Measurements from ENCODE around the gene CADM1. TPM values are rescaled to one million over a fixed set of nuclear protein-coding genes. Genes with fewer than 3 reads are reported as not detected.

The CADM1 gene
- total and polyA plus RNA-seq, 2 donors from 2014 or later, result 24.0 to 33.5 TPM

DNA sequence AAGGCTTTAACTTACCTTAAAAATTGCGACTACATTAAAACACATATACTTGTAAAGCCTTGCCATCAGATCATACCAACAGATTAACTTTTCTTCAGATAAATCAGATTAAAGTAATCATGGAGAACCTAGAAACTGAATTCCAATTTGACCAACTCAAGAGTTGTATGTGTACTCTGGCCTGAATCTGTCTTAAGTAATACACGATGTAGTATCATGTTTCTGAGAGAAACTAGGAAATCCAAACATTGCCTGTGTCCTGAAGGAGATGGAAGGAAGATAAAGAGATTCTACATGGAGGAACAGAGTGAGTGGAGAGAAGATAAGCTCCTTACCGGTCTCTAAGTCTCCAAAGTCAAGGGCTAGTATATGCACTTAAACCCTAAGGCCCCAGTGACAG is 162.1 kb downstream of the CADM1 start:
- intact Hi-C loops (cut with DNase I), result no loop called here
- H3K9ac ChIP-seq (ENCODE audit: low read length in 3 of 3), result no peak overlapping the region
- H3K4me1 ChIP-seq (ENCODE audit: control insufficient read depth in 2 of 3, insufficient read depth in 2 of 3, low read depth in 1 of 3, low read length in 3 of 3), result no peaks in the 10 kb centered on the region
- no peaks in the 10 kb centered on the region for H3K27me3 ChIP-seq (ENCODE audit: control insufficient read depth, insufficient read depth, low read length)
- FAIRE-seq (no peak), DNase-seq (no peak)
- H3K27ac ChIP-seq (ENCODE audit: low read depth in 2 of 2, low read length in 2 of 2), result no peak overlapping the region
- no peaks in the 10 kb centered on the region for H3K9me3 ChIP-seq (ENCODE audit: control insufficient read depth in 2 of 3, insufficient read depth in 1 of 3, low read length in 3 of 3)
- TF ChIP-seq, protein P1, sequence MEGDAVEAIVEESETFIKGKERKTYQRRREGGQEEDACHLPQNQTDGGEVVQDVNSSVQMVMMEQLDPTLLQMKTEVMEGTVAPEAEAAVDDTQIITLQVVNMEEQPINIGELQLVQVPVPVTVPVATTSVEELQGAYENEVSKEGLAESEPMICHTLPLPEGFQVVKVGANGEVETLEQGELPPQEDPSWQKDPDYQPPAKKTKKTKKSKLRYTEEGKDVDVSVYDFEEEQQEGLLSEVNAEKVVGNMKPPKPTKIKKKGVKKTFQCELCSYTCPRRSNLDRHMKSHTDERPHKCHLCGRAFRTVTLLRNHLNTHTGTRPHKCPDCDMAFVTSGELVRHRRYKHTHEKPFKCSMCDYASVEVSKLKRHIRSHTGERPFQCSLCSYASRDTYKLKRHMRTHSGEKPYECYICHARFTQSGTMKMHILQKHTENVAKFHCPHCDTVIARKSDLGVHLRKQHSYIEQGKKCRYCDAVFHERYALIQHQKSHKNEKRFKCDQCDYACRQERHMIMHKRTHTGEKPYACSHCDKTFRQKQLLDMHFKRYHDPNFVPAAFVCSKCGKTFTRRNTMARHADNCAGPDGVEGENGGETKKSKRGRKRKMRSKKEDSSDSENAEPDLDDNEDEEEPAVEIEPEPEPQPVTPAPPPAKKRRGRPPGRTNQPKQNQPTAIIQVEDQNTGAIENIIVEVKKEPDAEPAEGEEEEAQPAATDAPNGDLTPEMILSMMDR (IDR thresholded peaks at IDR 0.05; ENCODE audit: borderline replicate concordance, extremely low read depth, insufficient read depth), result no peak
- no peak overlapping the region for H3K4me3 ChIP-seq (ENCODE audit: low read length in 3 of 3)
- H3K36me3 ChIP-seq (ENCODE audit: control insufficient read depth in 2 of 3, insufficient read depth in 3 of 3, low read length in 3 of 3), result no peaks in the 10 kb centered on the region

DNA sequence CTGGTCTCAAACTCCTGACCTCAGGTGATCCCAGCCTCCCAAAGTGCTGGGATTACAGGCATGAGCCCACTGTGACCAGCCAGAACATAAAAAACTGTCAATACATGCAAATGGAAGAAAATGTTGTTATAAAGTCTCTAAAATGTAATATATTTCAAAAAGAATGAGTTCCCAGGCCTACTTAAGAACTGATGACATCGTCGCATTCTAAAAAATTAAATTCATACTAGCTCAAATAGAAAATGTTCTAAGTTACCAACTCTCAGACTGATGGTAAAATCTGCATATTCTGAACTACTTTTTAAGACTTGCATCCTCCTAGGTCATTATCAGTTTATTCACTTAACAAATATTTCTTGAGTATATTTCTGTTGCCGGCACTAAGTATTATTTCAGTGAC is 163.3 kb downstream of the CADM1 start:
- Histone ChIP-seq H3K9me3 (ENCODE audit: control insufficient read depth in 2 of 3, insufficient read depth in 1 of 3, low read length in 3 of 3) (no peaks in the 10 kb centered on the region), H3K27ac (ENCODE audit: low read depth in 2 of 2, low read length in 2 of 2) (no peak overlapping the region), H3K36me3 (ENCODE audit: control insufficient read depth in 2 of 3, insufficient read depth in 3 of 3, low read length in 3 of 3) (no peaks in the 10 kb centered on the region), H3K4me1 (ENCODE audit: control insufficient read depth in 2 of 3, insufficient read depth in 2 of 3, low read depth in 1 of 3, low read length in 3 of 3) (no peaks in the 10 kb centered on the region), H3K9ac (ENCODE audit: low read length in 3 of 3) (no peak overlapping the region), H3K4me3 (ENCODE audit: low read length in 3 of 3) (no peak overlapping the region), H3K27me3 (ENCODE audit: control insufficient read depth, insufficient read depth, low read length) (no peaks in the 10 kb centered on the region)
- intact Hi-C loops (cut with DNase I), result no loop called here
- TF ChIP-seq, protein P1 (IDR thresholded peaks at IDR 0.05; ENCODE audit: borderline replicate concordance, extremely low read depth, insufficient read depth), result no peak
- FAIRE-seq, result no peak
- DNase-seq, result no peak

DNA sequence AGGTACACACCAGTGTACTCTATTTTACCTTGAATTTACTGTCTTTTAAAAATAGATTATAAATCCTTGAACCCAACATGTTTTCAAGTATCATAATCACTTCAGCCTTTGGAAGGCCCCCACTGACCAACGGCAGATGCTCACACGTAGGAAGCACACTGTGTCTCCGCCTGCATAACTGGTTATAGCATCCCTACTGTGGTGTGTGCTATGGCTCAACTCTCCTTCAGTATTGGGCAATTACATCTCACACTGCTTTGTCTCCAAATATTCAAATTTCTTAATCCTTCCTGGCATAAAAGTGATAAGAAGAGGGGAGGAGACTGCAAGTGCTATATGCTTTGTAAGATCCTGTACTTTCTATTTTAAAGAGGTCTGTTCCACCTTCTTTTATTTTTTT is 165.7 kb downstream of the CADM1 start:
- FAIRE-seq (no peak), DNase-seq (no peak)
- no peaks in the 10 kb centered on the region for H3K9me3 ChIP-seq (ENCODE audit: control insufficient read depth in 2 of 3, insufficient read depth in 1 of 3, low read length in 3 of 3)
- H3K27me3 ChIP-seq (ENCODE audit: control insufficient read depth, insufficient read depth, low read length), result no peaks in the 10 kb centered on the region
- H3K9ac ChIP-seq (ENCODE audit: low read length in 3 of 3), result no peak overlapping the region
- intact Hi-C loops (cut with DNase I), result loop anchor here (10.0 kb wide), 1 partner anchor 936 kb away; no protein-coding TSS in a partner anchor
- no peak overlapping the region for H3K27ac ChIP-seq (ENCODE audit: low read depth in 2 of 2, low read length in 2 of 2)
- no peaks in the 10 kb centered on the region for H3K36me3 ChIP-seq (ENCODE audit: control insufficient read depth in 2 of 3, insufficient read depth in 3 of 3, low read length in 3 of 3)
- H3K4me1 ChIP-seq (ENCODE audit: control insufficient read depth in 2 of 3, insufficient read depth in 2 of 3, low read depth in 1 of 3, low read length in 3 of 3), result no peaks in the 10 kb centered on the region
- TF ChIP-seq, protein P1 (IDR thresholded peaks at IDR 0.05; ENCODE audit: borderline replicate concordance, extremely low read depth, insufficient read depth), result no peak
- H3K4me3 ChIP-seq (ENCODE audit: low read length in 3 of 3), result no peak overlapping the region
